RWPE1 (cell line): ENCODE data around the gene ERC2.

Experiments
- CTCF ChIA-PET: fragments of 350-600 bp; sonication (Branson Sonifier 250); formaldehyde crosslinking; extraction: SDS; loops from one replicate; lab custom pipeline; 2021; lab: Yijun Ruan, JAX
- POLR2A ChIA-PET: fragments of 400-600 bp; formaldehyde crosslinking; extraction: SDS; loops from one replicate; lab custom pipeline; 2020; ENCODE audit warnings: antibody characterized with exemption; ENCODE audit not compliant: low non-redundant PET; lab: Yijun Ruan, JAX
- DNase-seq: peaks from one replicate; pipeline ENCODE4 v3.0.0; 2012; ENCODE audit warnings: low spot score
- H3K27ac ChIP-seq: fragments of 450-650 bp; 2 replicates; pipeline ENCODE4 v1.5.1; 2017
- CTCF ChIP-seq: fragments of 450-650 bp; conservative IDR thresholded peaks from 2 replicates; pipeline ENCODE4 v1.5.1; 2017; ENCODE audit warnings: low read depth, mild to moderate bottlenecking

The ERC2 gene

DNA sequence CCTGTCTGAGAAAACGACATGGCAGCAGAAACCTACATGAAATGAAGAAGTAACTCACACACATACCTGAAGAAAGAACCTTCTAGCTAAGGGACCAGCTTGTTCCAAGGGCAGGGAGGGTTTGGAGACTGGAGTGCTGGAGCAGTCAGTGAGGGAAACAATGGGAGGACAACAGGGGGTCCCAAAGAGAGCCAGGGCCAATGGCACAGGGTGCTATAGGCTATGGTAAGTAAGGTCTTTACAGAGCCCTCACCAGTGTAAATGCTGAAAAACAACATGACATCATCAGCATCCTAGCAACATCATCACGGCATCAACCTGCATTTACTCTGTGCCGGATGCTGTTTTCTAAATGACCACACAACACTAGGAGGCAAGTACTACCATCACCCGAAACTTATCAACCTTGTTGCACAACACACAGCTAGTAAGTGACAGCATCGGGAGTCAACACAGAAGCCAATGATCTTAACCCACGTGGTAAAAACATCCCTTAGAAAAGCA, 531.7 kb downstream of the ERC2 start:
- TF ChIP-seq CTCF: no peak
- ChIA-PET CTCF (no interaction called here), POLR2A (no interaction called here)
- DNase-seq: no peak
- no peak overlapping the region for H3K27ac ChIP-seq

GRCh38 chr3:55935241-55935640, 533.0 kb downstream of the ERC2 start:
- no peak for DNase-seq
- no peak overlapping the region for H3K27ac ChIP-seq
- TF ChIP-seq CTCF: no peak
- ChIA-PET POLR2A (no interaction called here), CTCF (no interaction called here)

GRCh38 chr3:55934771-55935170, 533.5 kb downstream of the ERC2 start:
- ChIA-PET CTCF (no interaction called here), POLR2A (no interaction called here)
- DNase-seq: no peak
- TF ChIP-seq CTCF: no peak
- no peak overlapping the region for H3K27ac ChIP-seq

DNA sequence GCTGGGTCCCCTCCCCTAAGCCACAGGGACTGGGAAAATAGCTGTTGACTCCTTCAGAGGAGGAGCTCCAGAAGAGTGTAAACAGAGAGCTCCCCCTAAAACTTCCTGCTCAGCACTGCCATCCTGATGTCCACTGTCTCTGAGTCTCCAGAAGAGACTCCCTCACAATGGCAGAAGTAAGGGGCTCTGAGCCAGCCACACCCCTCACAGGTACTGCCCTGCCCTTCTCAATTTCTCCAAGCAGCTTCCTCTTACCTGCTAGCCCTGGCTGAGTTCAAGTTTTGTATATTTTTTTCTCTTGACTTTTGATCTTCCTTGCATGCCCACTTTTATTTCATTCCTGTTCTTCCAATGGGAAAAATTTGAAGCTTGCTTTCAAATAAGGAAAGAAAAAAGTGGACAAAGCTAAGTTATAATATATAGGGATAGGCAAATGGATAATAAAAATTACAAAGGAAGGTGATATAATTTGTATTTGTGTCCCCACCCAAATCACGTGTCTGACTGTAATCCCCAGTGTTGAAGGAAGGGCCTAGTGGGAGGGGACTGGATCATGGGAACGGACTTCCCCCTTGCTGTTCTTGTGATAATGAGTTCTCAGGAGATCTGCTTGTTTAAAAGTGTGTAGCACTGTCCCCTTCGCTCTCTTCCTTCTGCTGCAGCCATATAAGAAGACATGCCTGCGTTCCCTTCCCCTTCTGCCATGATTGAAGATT, 539.0 kb downstream of the ERC2 start:
- no peak overlapping the region for H3K27ac ChIP-seq
- no peak for TF ChIP-seq CTCF
- CTCF ChIA-PET: no interaction called here
- no peak for DNase-seq
- POLR2A ChIA-PET: no interaction called here

- ChIA-PET POLR2A (no interaction called here), CTCF (no interaction called here)
- DNase-seq: no peak
- no peak overlapping the region for H3K27ac ChIP-seq
- TF ChIP-seq CTCF: no peak
Observed at GRCh38 chr3:55923626-55924025, 544.6 kb downstream of the ERC2 start.

DNA sequence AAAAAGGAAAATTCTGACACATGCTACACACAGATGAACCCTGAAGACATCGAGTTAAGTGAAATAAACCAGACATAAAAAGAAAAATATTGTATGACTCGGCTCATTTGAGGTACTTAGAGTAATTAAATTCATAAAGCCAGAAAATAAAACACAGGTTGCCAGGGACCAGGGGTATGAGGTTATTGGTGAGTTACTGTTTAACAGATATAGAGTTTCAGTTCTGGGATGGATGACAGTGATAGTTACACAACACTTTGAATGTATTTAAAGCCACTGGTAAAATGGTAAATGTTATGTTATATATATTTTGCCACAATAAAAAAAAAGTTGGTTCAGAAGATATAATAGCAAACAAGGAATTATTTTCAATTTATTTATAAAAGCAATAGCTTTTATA, 545.1 kb downstream of the ERC2 start:
- ChIA-PET CTCF (no interaction called here), POLR2A (no interaction called here)
- no peak overlapping the region for H3K27ac ChIP-seq
- TF ChIP-seq CTCF: no peak
- no peak for DNase-seq
